Neural cell (in vitro differentiated cells): ENCODE data around the gene PIGS. TPM values are rescaled to one million over a fixed set of nuclear protein-coding genes. Genes with fewer than 3 reads are reported as not detected.

Experiments used
- H2AFZ ChIP-seq: fragments of 200-600, 300-800 bp; sonication (generic), shearing (Covaris generic); 2 replicates; pipeline ENCODE4 v1.6.0; 2014; ENCODE audit warnings: low read depth, mild to moderate bottlenecking, antibody characterized with exemption, low read length, moderate library complexity
- H3F3A ChIP-seq: fragments of 200-600 bp; shearing (Covaris generic); 2 replicates; pipeline ENCODE4 v1.6.1; 2016; ENCODE audit warnings: mild to moderate bottlenecking, moderate library complexity, mixed read lengths, antibody characterized with exemption, low read length; ENCODE audit not compliant: insufficient read depth, poor library complexity, severe bottlenecking
- H3K27ac ChIP-seq: fragments of 200-600, 300-800 bp; sonication (generic), shearing (Covaris generic); 2 replicates; pipeline ENCODE4 v1.5.1; 2014; ENCODE audit warnings: mild to moderate bottlenecking, low read length, moderate library complexity
- H3K27me3 ChIP-seq: fragments of 300-800, 200-600 bp; sonication (generic), shearing (Covaris generic); 2 replicates; pipeline ENCODE4 v1.6.0; 2014; ENCODE audit warnings: mild to moderate bottlenecking, low read depth, low read length, moderate library complexity; ENCODE audit not compliant: insufficient read depth
- H3K36me3 ChIP-seq: fragments of 300-800, 200-600 bp; sonication (generic), shearing (Covaris generic); 2 replicates; pipeline ENCODE4 v1.5.1; 2014; ENCODE audit warnings: mild to moderate bottlenecking, antibody characterized with exemption, low read length, moderate library complexity; ENCODE audit not compliant: insufficient read depth
- H3K4me2 ChIP-seq: fragments of 300-800, 200-600 bp; sonication (generic), shearing (Covaris generic); 2 replicates; pipeline ENCODE4 v1.6.0; 2014; ENCODE audit warnings: mild to moderate bottlenecking, low read length
- H3K4me3 ChIP-seq: fragments of 300-800, 200-600 bp; sonication (generic), shearing (Covaris generic); 2 replicates; pipeline ENCODE4 v1.5.1; 2014; ENCODE audit warnings: mild to moderate bottlenecking, low read length, moderate library complexity
- H3K79me2 ChIP-seq: fragments of 200-600 bp; shearing (Covaris generic); replicated peaks from 2 replicates; pipeline ENCODE4 v1.6.0; 2014; ENCODE audit warnings: mild to moderate bottlenecking, low read length, moderate library complexity; ENCODE audit not compliant: insufficient read depth
- H3K9ac ChIP-seq: fragments of 300-800, 200-600 bp; sonication (generic), shearing (Covaris generic); 2 replicates; pipeline ENCODE4 v1.6.1; 2016; ENCODE audit warnings: mild to moderate bottlenecking, low read length, mixed read lengths
- H3K9me2 ChIP-seq: fragments of 200-600 bp; shearing (Covaris generic); 2 replicates; pipeline ENCODE4 v1.6.1; 2016; ENCODE audit warnings: mild to moderate bottlenecking, low read length, mixed read lengths; ENCODE audit not compliant: insufficient read depth
- H3K9me3 ChIP-seq: fragments of 200-600, 300-800 bp; sonication (generic), shearing (Covaris generic); 2 replicates; pipeline ENCODE4 v1.6.1; 2016; ENCODE audit warnings: mild to moderate bottlenecking, mixed run types, low read length, moderate library complexity, mixed read lengths
- H4K20me1 ChIP-seq: fragments of 200-600 bp; shearing (Covaris generic); 2 replicates; pipeline ENCODE4 v1.6.1; 2016; ENCODE audit warnings: mild to moderate bottlenecking, mixed run types; ENCODE audit not compliant: insufficient read depth
- CTCF ChIP-seq: fragments of 450-650 bp; IDR thresholded peaks from 2 replicates; pipeline ENCODE4 v1.5.1; 2014; ENCODE audit warnings: antibody characterized with exemption, mild to moderate bottlenecking, moderate library complexity; ENCODE audit not compliant: poor library complexity, severe bottlenecking
- EP300 ChIP-seq: fragments of 450-650 bp; conservative IDR thresholded peaks from 2 replicates; pipeline ENCODE4 v1.6.1; 2014; ENCODE audit warnings: antibody characterized with exemption, mild to moderate bottlenecking, moderate library complexity; ENCODE audit not compliant: poor library complexity, severe bottlenecking
- EZH2 ChIP-seq: fragments of 200-600, 300-800 bp; shearing (Covaris generic), sonication (generic); IDR thresholded peaks from 2 replicates; pipeline ENCODE4 v1.6.1; 2014; ENCODE audit warnings: antibody characterized with exemption, low read length, borderline replicate concordance, mild to moderate bottlenecking; ENCODE audit not compliant: insufficient read depth, poor library complexity, severe bottlenecking
- MXI1 ChIP-seq: fragments of 450-650 bp; conservative IDR thresholded peaks from 2 replicates; pipeline ENCODE4 v1.6.1; 2014; ENCODE audit warnings: antibody characterized with exemption, mild to moderate bottlenecking; ENCODE audit not compliant: poor library complexity, severe bottlenecking
- POLR2AphosphoS5 ChIP-seq: IDR thresholded peaks from 2 replicates; pipeline ENCODE4 v1.6.1; 2012
- RAD21 ChIP-seq: fragments of 450-650 bp; conservative IDR thresholded peaks from 2 replicates; pipeline ENCODE4 v1.6.1; 2014; ENCODE audit warnings: antibody characterized with exemption, mild to moderate bottlenecking, moderate library complexity
- REST ChIP-seq: IDR thresholded peaks from 2 replicates; pipeline ENCODE4 v1.6.1; 2012; ENCODE audit warnings: borderline replicate concordance
- SMC3 ChIP-seq: fragments of 450-650 bp; conservative IDR thresholded peaks from 2 replicates; pipeline ENCODE4 v1.6.1; 2014; ENCODE audit warnings: antibody characterized with exemption, mild to moderate bottlenecking, moderate library complexity; ENCODE audit not compliant: poor library complexity
- TAF1 ChIP-seq: IDR thresholded peaks from 2 replicates; pipeline ENCODE4 v1.6.1; 2012; ENCODE audit warnings: low read depth
- polyA plus RNA-seq: library from polyadenylated mRNA; depleted of rRNA; stranded (reverse); fragments of >200 nt; gene quantifications from 2 replicates; pipeline ENCODE4 v1.2.3, GENCODE V29; 2014

Gene PIGS
- polyA plus RNA-seq, 1 donor from 2014 or later, result 37.6 TPM

- no peak for TF ChIP-seq TAF1
- no peak for TF ChIP-seq POLR2AphosphoS5
- no peak for TF ChIP-seq SMC3
- no peak for TF ChIP-seq EP300
- no peak for TF ChIP-seq CTCF
- no peak for TF ChIP-seq MXI1
- no peak for TF ChIP-seq EZH2
- no peak for TF ChIP-seq REST
- TF ChIP-seq RAD21, result no peak
- Histone ChIP-seq H3K4me2 (no peak overlapping the region), H3K36me3 (no peaks in the 10 kb centered on the region), H3K9me3 (no peaks in the 10 kb centered on the region), H3K4me3 (no peak overlapping the region), H2AFZ (no peak overlapping the region), H3K27me3 (no peaks in the 10 kb centered on the region), H4K20me1 (no peaks in the 10 kb centered on the region), H3F3A (no peaks in the 10 kb centered on the region), H3K9me2 (no peaks in the 10 kb centered on the region), H3K27ac (no peak overlapping the region), H3K9ac (no peak overlapping the region), H3K79me2 (peaks cover 2% of the 10 kb centered on the region)
These were observed 7.8 kb downstream of the PIGS start for GRCh38 chr17:28563475-28563874.

GRCh38 chr17:28555022-28555421 lies 16.3 kb downstream of the PIGS start:
- TF ChIP-seq EP300 (no peak), SMC3 (no peak), CTCF (no peak), EZH2 (no peak), POLR2AphosphoS5 (no peak), TAF1 (no peak), RAD21 (no peak)
- H3K36me3 ChIP-seq, result no peaks in the 10 kb centered on the region
- no peaks in the 10 kb centered on the region for H3K27me3 ChIP-seq

More at GRCh38 chr17:28555022-28555421, 16.3 kb downstream of the PIGS start:
- Histone ChIP-seq H3K9ac (no peak overlapping the region), H4K20me1 (no peaks in the 10 kb centered on the region), H3K9me3 (no peaks in the 10 kb centered on the region), H2AFZ (no peak overlapping the region), H3K79me2 (peaks cover 8% of the 10 kb centered on the region), H3K4me2 (no peak overlapping the region), H3F3A (no peaks in the 10 kb centered on the region), H3K9me2 (no peaks in the 10 kb centered on the region), H3K4me3 (no peak overlapping the region), H3K27ac (no peak overlapping the region)
